MCF 10A (cell line): Measurements from ENCODE around the gene RIPOR3. TPM values are rescaled to one million over a fixed set of nuclear protein-coding genes. Genes with fewer than 3 reads are reported as not detected.
A peak's percentile ranks its signal among the peaks of the same experiment; 100 is the strongest.
"Not testable (repeated sequence)": the region's sequence is repeated elsewhere in the genome, so short reads cannot be mapped to it uniquely, and the experiment has no call there.

ENCODE experiments used
- BruUV-seq: library from RNA; stranded (reverse); fragments of 400-500 nt; replicated peaks from 2 replicates; lab custom pipeline; 2021; lab: Mats Ljungman, UMichigan
- CTCF ChIA-PET: fragments of 300-600 bp; sonication (Branson Sonifier 250); formaldehyde crosslinking; extraction: SDS; loops from one replicate; lab custom pipeline; 2021; ENCODE audit warnings: antibody characterized with exemption, inconsistent platforms; lab: Yijun Ruan, JAX
- POLR2A ChIA-PET: fragments of 300-600, 350-650 bp; sonication (Branson Sonifier 250); formaldehyde crosslinking; extraction: SDS; loops from one replicate; lab custom pipeline; 2020; ENCODE audit warnings: antibody characterized with exemption, inconsistent platforms; lab: Yijun Ruan, JAX
- DNase-seq: peaks from one replicate; pipeline ENCODE4 v3.0.0-alpha.2; 2018; ENCODE audit not compliant: unreplicated experiment
- H3K27ac Mint-ChIP-seq: one replicate; pipeline ENCODE4 v1.8.0; 2022; ENCODE audit warnings: mild to moderate bottlenecking, low read depth, mixed read lengths; ENCODE audit not compliant: unreplicated experiment
- H3K27me3 Mint-ChIP-seq: one replicate; pipeline ENCODE4 v1.8.0; 2022; ENCODE audit warnings: mixed read lengths; ENCODE audit not compliant: insufficient read depth, unreplicated experiment
- H3K36me3 Mint-ChIP-seq: one replicate; pipeline ENCODE4 v1.8.0; 2022; ENCODE audit warnings: mild to moderate bottlenecking, moderate library complexity, mixed read lengths; ENCODE audit not compliant: insufficient read depth, unreplicated experiment
- H3K4me1 Mint-ChIP-seq: one replicate; pipeline ENCODE4 v1.8.0; 2022; ENCODE audit warnings: mixed read lengths; ENCODE audit not compliant: insufficient read depth, unreplicated experiment
- H3K4me3 Mint-ChIP-seq: one replicate; pipeline ENCODE4 v1.8.0; 2022; ENCODE audit warnings: mild to moderate bottlenecking, moderate library complexity, mixed read lengths; ENCODE audit not compliant: unreplicated experiment
- H3K9me3 Mint-ChIP-seq: one replicate; pipeline ENCODE4 v1.8.0; 2022; ENCODE audit warnings: mixed read lengths; ENCODE audit not compliant: unreplicated experiment
- intact Hi-C: fragments of 100-400 bp; cut with micrococcal nuclease; formaldehyde crosslinking; loops from 2 replicates; pipeline ENCODE4 v1.14.1; 2022
- total RNA-seq: library from RNA; stranded (reverse); gene quantifications from 2 replicates; pipeline ENCODE4 v1.2.3, GENCODE V29; 2022
- TF ChIP-seq, protein P1 (sequence below): fragments of 200-600 bp; IDR thresholded peaks from one replicate; pipeline ENCODE4 v1.8.0; 2022; ENCODE audit warnings: antibody characterized with exemption, mild to moderate bottlenecking; ENCODE audit not compliant: unreplicated experiment

The RIPOR3 gene
- total RNA-seq, 1 experiment from 2014 or later: not detected

DNA sequence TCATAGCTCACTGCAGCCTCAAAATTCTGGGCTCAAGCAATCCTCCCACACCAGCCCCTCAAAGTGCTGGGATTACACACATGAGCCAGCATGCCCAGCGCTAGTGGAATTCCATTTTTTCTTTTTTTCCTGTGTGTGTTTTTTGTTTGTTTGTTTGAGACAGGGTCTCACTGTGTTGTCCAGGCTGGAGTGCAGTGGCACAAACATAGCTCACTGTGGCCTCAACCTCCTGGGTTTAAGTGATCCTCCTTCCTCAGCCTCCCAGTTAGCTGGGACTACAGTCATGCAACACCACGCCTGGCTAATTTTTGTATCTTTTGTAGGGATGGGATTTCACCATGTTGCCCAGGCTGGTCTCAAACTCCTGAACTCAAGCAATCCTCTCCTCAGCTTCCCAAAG, 26.0 kb upstream of the RIPOR3 start:
- ChIA-PET POLR2A (interaction anchor here (1.1 to 3.4 kb wide), 3 partner anchors 12 to 29 kb away, joined by 3 to 10 read pairs (median 3); no protein-coding TSS in a partner anchor), CTCF (interaction anchor here (0.7 to 1.7 kb wide), 7 partner anchors 24 to 492 kb away, joined by 3 to 4 read pairs (median 3); no protein-coding TSS in a partner anchor)
- Mint-ChIP-seq H3K27me3 (no peaks in the 10 kb centered on the region), H3K4me1 (peaks cover 6% of the 10 kb centered on the region), H3K9me3 (no peaks in the 10 kb centered on the region), H3K4me3 (no peak overlapping the region), H3K27ac (no peak overlapping the region), H3K36me3 (no peaks in the 10 kb centered on the region)
- TF ChIP-seq, protein P1, sequence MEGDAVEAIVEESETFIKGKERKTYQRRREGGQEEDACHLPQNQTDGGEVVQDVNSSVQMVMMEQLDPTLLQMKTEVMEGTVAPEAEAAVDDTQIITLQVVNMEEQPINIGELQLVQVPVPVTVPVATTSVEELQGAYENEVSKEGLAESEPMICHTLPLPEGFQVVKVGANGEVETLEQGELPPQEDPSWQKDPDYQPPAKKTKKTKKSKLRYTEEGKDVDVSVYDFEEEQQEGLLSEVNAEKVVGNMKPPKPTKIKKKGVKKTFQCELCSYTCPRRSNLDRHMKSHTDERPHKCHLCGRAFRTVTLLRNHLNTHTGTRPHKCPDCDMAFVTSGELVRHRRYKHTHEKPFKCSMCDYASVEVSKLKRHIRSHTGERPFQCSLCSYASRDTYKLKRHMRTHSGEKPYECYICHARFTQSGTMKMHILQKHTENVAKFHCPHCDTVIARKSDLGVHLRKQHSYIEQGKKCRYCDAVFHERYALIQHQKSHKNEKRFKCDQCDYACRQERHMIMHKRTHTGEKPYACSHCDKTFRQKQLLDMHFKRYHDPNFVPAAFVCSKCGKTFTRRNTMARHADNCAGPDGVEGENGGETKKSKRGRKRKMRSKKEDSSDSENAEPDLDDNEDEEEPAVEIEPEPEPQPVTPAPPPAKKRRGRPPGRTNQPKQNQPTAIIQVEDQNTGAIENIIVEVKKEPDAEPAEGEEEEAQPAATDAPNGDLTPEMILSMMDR: no peak
- intact Hi-C loops: no loop called here
- no peak for DNase-seq
- BruUV-seq: no TSS peak

DNA sequence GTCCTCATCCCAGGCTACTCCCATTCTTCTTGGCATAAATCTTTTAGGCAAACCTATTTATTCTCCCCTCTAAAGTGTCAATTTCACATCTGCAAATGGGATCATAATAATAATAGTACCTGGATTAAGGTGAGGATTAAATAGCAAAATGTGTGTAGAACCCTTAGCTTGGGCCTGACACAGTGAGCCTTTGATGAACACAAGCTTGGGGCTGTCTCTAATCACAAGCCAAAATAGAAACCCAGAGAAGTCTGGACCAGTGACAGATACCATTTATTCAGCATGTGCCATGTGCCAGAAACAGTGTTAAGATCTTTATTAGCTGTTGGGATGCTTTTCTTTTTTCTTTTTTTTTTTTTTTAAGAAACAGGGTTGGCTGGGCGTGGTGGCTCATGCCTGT, 25.2 kb upstream of the RIPOR3 start:
- ChIA-PET CTCF (interaction anchor here (0.6 to 1.0 kb wide), 4 partner anchors 8 to 491 kb away, joined by 3 to 5 read pairs (median 3); no protein-coding TSS in a partner anchor), POLR2A (interaction anchor here (3.4 kb wide), 1 partner anchor 12 kb away, joined by 10 read pairs; no protein-coding TSS in a partner anchor)
- intact Hi-C loops: no loop called here

DNA sequence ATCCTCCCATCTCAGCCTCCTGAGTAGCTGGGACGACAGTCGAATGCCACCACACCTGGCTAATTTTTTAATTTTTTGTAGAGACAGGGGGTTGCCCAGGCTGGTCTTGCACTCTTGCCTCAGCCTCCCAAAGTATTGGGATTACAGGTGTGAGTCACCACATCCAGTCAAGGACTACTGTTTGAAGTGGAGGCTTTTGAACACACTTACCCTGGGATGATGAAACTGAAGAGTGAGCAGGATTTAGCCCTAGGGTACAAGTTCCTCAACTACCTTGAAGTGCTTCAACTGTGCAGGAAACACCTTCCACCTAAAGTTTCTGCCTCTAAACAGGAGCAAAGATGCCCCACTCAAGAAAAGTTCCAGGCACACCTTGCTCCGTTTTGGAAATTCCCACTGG, 24.4 kb upstream of the RIPOR3 start:
- intact Hi-C loops: no loop called here
- ChIA-PET POLR2A (no interaction called here), CTCF (no interaction called here)
- no TSS peak for BruUV-seq
- TF ChIP-seq, protein P1: no peak
- no peaks in the 10 kb centered on the region for H3K27me3 Mint-ChIP-seq
- no peak overlapping the region for H3K4me3 Mint-ChIP-seq
- H3K27ac Mint-ChIP-seq: no peak overlapping the region
- peak; percentile 64 for DNase-seq
- peaks cover 9% of the 10 kb centered on the region for H3K4me1 Mint-ChIP-seq
- no peaks in the 10 kb centered on the region for H3K36me3 Mint-ChIP-seq
- H3K9me3 Mint-ChIP-seq: no peaks in the 10 kb centered on the region

More for the DNA sequence above, 25.2 kb upstream of the RIPOR3 start:
- Mint-ChIP-seq H3K36me3 (no peaks in the 10 kb centered on the region), H3K9me3 (no peaks in the 10 kb centered on the region), H3K27me3 (no peaks in the 10 kb centered on the region), H3K27ac (no peak overlapping the region), H3K4me1 (peaks cover 6% of the 10 kb centered on the region), H3K4me3 (no peak overlapping the region)
- DNase-seq: no peak
- TF ChIP-seq, protein P1: no peak
- no TSS peak for BruUV-seq

DNA sequence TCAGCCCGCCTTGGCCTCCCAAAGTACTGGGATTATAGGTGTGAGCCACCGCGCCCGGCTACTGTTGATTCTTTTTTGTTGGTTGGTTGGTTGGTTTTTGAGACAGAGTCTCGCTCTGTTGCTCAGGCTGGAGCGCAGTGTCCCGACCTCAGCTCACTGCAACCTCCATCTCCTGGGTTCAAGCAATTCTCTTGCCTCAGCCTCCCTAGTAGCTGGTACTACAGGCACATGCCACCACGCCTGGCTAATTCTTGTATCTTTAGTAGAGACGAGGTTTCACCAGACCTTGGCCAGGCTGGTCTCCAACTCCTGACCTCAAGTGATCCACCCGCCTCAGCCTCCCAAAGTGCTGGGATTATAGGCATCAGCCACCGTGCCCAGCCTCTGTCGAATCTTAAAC, 23.1 kb upstream of the RIPOR3 start:
- H3K9me3 Mint-ChIP-seq, H3K4me3 Mint-ChIP-seq, BruUV-seq, intact Hi-C loops, H3K27ac Mint-ChIP-seq, H3K36me3 Mint-ChIP-seq, H3K27me3 Mint-ChIP-seq, DNase-seq: not testable (repeated sequence)
- peaks cover 14% of the 10 kb centered on the region for H3K4me1 Mint-ChIP-seq
- ChIA-PET CTCF (interaction anchor here (0.8 to 1.2 kb wide), 4 partner anchors 10 to 126 kb away, joined by 3 to 5 read pairs (median 4); no protein-coding TSS in a partner anchor), POLR2A (interaction anchor here (0.5 to 1.0 kb wide), 2 partner anchors 18 to 74 kb away, joined by 3 read pairs; no protein-coding TSS in a partner anchor)
